Measurements from ENCODE around the gene ECE1. TPM values are rescaled to one million over a fixed set of nuclear protein-coding genes. Genes with fewer than 3 reads are reported as not detected.

The ECE1 gene
- total and polyA plus RNA-seq, 2 of the 8 experiments (the other 6 are each of a cell fraction or from before 2014, with no cell fraction given): 21.4 to 36.8 TPM

DNA sequence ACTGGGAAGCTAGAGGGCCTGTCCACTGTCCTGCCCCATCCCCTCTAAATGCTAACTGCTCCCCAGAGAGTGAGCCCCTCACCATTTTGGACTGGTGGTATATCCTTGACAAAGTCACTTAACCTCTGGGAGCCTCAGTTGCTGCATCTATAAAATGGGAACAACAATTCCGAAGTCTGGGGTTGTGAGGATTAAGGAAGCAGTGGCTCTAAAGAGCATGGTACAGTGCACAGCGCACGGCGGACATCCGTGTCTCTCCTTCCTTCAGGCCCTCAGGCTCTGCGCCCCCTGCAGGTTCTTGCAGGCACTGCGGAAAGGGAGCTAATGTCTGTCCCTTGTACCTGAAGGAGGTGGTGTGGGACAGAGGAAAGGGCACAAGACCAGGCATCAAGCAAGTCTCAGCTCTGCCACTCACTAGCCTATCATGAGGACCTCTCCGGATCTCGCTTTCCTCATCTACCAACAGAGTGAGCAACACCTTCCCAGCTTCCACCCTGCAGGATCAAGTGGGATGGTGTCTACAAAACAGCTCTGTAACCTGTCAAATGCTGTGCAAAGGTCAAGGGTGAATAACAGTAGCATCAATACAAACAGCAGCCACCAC, 20.1 kb downstream of the ECE1 start:
- Histone ChIP-seq H3K9ac (replicated peaks in 1 of 4; ENCODE audit: extremely low read depth in 1 of 4, low read depth in 3 of 4, low read length in 3 of 4) (no peak overlapping the region), H2BK15ac (ENCODE audit: low read length) (0 out of 2 replicates have a peak overlapping the region, but pooled peaks have one; percentile 13), H2BK120ac (replicated peaks; ENCODE audit: low read depth, low read length) (no peak overlapping the region), H3K27ac (ENCODE audit: low read depth, low read length) (no peak overlapping the region), H3K4me1 (replicated peaks in 1 of 4; ENCODE audit: control insufficient read depth in 3 of 4, insufficient read depth in 4 of 4, low read length in 3 of 4) (no peaks in the 10 kb centered on the region; a peak in 2 of 7 replicates), H3K14ac (ENCODE audit: insufficient read length) (no peak overlapping the region), H3K4me3 (ENCODE audit: extremely low read depth in 1 of 4, insufficient read depth in 2 of 4, low read depth in 3 of 4, low read length in 4 of 4) (no peak overlapping the region), H2BK20ac (ENCODE audit: low read length) (no peak overlapping the region; the same call in 1 of the 2 replicates), H4K5ac (ENCODE audit: insufficient read length, low read depth, low read length) (no peak overlapping the region), H3K79me2 (ENCODE audit: control insufficient read depth in 1 of 2, insufficient read depth in 2 of 2, low read length in 2 of 2) (no peaks in the 10 kb centered on the region), H3K18ac (ENCODE audit: extremely low read depth, low read length) (no peak overlapping the region), H4K20me1 (replicated peaks in 1 of 2; ENCODE audit: control insufficient read depth in 1 of 2, insufficient read depth in 2 of 2, low read length in 2 of 2) (peaks cover 0 to 1% of the 10 kb centered on the region in 2 experiments), H3K23ac (ENCODE audit: insufficient read length) (no peak overlapping the region), H3K23me2 (ENCODE audit: low read depth, low read length) (no peaks in the 10 kb centered on the region), H2BK12ac (ENCODE audit: low read depth, low read length) (no peak overlapping the region), H3K36me3 (ENCODE audit: control insufficient read depth in 2 of 4, insufficient read depth in 4 of 4, low read length in 3 of 4) (peaks cover 0 to 6% (median 1%) of the 10 kb centered on the region in 4 experiments; a peak in 3 of 8 replicates), H3K4me2 (ENCODE audit: insufficient read depth in 1 of 2, low read depth in 2 of 2, low read length in 2 of 2) (no peak overlapping the region), H3K9me3 (ENCODE audit: insufficient read depth in 2 of 2, low read depth in 1 of 2, low read length in 1 of 2) (no peaks in the 10 kb centered on the region), H3K4ac (replicated peaks; ENCODE audit: insufficient read length, low read depth, low read length) (no peak overlapping the region), H2BK5ac (ENCODE audit: low read depth, low read length) (no peak overlapping the region), H4K8ac (ENCODE audit: extremely low read depth, insufficient read depth, low read length) (no peak overlapping the region), H3K56ac (replicated peaks; ENCODE audit: insufficient read length, low read depth, low read length) (no peak overlapping the region), H2AFZ (ENCODE audit: low read length) (no peak overlapping the region), H3K27me3 (replicated peaks in 1 of 4; ENCODE audit: control insufficient read depth in 3 of 4, extremely low read depth in 1 of 4, insufficient read depth in 3 of 4, low read length in 3 of 4) (no peaks in the 10 kb centered on the region), H3K79me1 (ENCODE audit: low read depth, low read length) (no peaks in the 10 kb centered on the region), H2AK5ac (ENCODE audit: low read depth, low read length) (no peak overlapping the region), H4K91ac (replicated peaks; ENCODE audit: insufficient read length, low read length) (no peak overlapping the region)
- ChIA-PET POLR2A (ENCODE audit: partially characterized antibody) (interaction anchor here (0.6 to 1.6 kb wide), 6 partner anchors 10 to 221 kb away, joined by 3 to 4 read pairs (median 3); no protein-coding TSS in a partner anchor), CTCF (ENCODE audit: partially characterized antibody) (interaction anchor here (0.6 to 10.3 kb wide), 56 partner anchors 12 to 1373 kb away, joined by 3 to 278 read pairs (median 6); no protein-coding TSS in a partner anchor)
- peak; percentile 63 to 99 for DNase-seq (ENCODE audit: low read depth in 1 of 2, low spot score in 2 of 2)
- 54% methylated on average over 9 of the region's 9 CpGs; no CpG with 5 or more reads in 1 of the 2 experiments for WGBS, 2 experiments (ENCODE audit: extremely low coverage in 1 of 2, insufficient coverage in 1 of 2, insufficient read length in 1 of 2, insufficient replicate concordance in 2 of 2, low coverage in 1 of 2, low lambda C conversion rate in 2 of 2, missing lambda C conversion rate in 1 of 2)
- FAIRE-seq: peak; percentile 92
- TF ChIP-seq, protein P1, sequence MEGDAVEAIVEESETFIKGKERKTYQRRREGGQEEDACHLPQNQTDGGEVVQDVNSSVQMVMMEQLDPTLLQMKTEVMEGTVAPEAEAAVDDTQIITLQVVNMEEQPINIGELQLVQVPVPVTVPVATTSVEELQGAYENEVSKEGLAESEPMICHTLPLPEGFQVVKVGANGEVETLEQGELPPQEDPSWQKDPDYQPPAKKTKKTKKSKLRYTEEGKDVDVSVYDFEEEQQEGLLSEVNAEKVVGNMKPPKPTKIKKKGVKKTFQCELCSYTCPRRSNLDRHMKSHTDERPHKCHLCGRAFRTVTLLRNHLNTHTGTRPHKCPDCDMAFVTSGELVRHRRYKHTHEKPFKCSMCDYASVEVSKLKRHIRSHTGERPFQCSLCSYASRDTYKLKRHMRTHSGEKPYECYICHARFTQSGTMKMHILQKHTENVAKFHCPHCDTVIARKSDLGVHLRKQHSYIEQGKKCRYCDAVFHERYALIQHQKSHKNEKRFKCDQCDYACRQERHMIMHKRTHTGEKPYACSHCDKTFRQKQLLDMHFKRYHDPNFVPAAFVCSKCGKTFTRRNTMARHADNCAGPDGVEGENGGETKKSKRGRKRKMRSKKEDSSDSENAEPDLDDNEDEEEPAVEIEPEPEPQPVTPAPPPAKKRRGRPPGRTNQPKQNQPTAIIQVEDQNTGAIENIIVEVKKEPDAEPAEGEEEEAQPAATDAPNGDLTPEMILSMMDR (IDR thresholded peaks at IDR 0.05; ENCODE audit: control extremely low read depth in 1 of 3, insufficient read depth in 1 of 3, low read depth in 1 of 3, low read length in 3 of 3): peak; percentile 99 to 100 (median 100)
- TF ChIP-seq TAF1 (IDR thresholded peaks at IDR 0.05; ENCODE audit: low read depth, low read length): no peak
- TF ChIP-seq RAD21 (IDR thresholded peaks at IDR 0.05 in 1 of 2, conservative IDR thresholded peaks at IDR 0.05 in 1 of 2; ENCODE audit: low read depth in 2 of 2, low read length in 2 of 2): peak; percentile 79 to 84
- TF ChIP-seq RNF2 (IDR thresholded peaks at IDR 0.05; ENCODE audit: borderline replicate concordance, low read depth, low read length, missing control alignments, poor library complexity, severe bottlenecking): no peak
- peak; percentile 57; the same call in 1 of the 2 replicates for TF ChIP-seq GABPA (IDR thresholded peaks at IDR 0.05; ENCODE audit: borderline replicate concordance, insufficient read depth, low read length)
- TF ChIP-seq SAP30 (IDR thresholded peaks at IDR 0.05; ENCODE audit: insufficient read depth, insufficient replicate concordance, low read length): no peak
- TF ChIP-seq, protein P2, sequence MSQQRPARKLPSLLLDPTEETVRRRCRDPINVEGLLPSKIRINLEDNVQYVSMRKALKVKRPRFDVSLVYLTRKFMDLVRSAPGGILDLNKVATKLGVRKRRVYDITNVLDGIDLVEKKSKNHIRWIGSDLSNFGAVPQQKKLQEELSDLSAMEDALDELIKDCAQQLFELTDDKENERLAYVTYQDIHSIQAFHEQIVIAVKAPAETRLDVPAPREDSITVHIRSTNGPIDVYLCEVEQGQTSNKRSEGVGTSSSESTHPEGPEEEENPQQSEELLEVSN (IDR thresholded peaks at IDR 0.05): no peak
